Measurements from ENCODE around the gene IFNAR1. TPM values are rescaled to one million over a fixed set of nuclear protein-coding genes. Genes with fewer than 3 reads are reported as not detected.

Gene IFNAR1
- total and polyA plus RNA-seq, 2 of the 8 experiments (the other 6 are each of a cell fraction or from before 2014, with no cell fraction given): 3.1 to 17.1 TPM

DNA sequence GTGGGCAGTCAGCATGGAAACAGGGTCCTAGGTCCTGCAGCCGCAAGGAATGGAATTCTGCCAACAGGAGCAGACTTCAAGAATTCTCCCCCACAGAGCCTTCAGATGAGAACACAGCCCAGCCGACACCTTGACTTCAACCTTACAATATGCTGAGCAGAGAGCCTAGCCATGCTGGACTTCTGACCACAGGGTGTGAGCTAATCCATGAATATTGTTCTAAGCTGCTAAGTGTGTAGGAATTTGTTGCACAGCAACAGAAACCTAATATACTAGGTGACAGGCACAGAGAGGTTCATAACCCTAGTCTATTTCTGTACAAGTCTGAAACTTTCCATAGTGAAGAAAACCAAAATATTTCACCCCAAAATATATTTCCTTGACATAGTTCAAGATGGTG lies 45.5 kb downstream of the IFNAR1 start (continued):
- TF ChIP-seq, protein P1, sequence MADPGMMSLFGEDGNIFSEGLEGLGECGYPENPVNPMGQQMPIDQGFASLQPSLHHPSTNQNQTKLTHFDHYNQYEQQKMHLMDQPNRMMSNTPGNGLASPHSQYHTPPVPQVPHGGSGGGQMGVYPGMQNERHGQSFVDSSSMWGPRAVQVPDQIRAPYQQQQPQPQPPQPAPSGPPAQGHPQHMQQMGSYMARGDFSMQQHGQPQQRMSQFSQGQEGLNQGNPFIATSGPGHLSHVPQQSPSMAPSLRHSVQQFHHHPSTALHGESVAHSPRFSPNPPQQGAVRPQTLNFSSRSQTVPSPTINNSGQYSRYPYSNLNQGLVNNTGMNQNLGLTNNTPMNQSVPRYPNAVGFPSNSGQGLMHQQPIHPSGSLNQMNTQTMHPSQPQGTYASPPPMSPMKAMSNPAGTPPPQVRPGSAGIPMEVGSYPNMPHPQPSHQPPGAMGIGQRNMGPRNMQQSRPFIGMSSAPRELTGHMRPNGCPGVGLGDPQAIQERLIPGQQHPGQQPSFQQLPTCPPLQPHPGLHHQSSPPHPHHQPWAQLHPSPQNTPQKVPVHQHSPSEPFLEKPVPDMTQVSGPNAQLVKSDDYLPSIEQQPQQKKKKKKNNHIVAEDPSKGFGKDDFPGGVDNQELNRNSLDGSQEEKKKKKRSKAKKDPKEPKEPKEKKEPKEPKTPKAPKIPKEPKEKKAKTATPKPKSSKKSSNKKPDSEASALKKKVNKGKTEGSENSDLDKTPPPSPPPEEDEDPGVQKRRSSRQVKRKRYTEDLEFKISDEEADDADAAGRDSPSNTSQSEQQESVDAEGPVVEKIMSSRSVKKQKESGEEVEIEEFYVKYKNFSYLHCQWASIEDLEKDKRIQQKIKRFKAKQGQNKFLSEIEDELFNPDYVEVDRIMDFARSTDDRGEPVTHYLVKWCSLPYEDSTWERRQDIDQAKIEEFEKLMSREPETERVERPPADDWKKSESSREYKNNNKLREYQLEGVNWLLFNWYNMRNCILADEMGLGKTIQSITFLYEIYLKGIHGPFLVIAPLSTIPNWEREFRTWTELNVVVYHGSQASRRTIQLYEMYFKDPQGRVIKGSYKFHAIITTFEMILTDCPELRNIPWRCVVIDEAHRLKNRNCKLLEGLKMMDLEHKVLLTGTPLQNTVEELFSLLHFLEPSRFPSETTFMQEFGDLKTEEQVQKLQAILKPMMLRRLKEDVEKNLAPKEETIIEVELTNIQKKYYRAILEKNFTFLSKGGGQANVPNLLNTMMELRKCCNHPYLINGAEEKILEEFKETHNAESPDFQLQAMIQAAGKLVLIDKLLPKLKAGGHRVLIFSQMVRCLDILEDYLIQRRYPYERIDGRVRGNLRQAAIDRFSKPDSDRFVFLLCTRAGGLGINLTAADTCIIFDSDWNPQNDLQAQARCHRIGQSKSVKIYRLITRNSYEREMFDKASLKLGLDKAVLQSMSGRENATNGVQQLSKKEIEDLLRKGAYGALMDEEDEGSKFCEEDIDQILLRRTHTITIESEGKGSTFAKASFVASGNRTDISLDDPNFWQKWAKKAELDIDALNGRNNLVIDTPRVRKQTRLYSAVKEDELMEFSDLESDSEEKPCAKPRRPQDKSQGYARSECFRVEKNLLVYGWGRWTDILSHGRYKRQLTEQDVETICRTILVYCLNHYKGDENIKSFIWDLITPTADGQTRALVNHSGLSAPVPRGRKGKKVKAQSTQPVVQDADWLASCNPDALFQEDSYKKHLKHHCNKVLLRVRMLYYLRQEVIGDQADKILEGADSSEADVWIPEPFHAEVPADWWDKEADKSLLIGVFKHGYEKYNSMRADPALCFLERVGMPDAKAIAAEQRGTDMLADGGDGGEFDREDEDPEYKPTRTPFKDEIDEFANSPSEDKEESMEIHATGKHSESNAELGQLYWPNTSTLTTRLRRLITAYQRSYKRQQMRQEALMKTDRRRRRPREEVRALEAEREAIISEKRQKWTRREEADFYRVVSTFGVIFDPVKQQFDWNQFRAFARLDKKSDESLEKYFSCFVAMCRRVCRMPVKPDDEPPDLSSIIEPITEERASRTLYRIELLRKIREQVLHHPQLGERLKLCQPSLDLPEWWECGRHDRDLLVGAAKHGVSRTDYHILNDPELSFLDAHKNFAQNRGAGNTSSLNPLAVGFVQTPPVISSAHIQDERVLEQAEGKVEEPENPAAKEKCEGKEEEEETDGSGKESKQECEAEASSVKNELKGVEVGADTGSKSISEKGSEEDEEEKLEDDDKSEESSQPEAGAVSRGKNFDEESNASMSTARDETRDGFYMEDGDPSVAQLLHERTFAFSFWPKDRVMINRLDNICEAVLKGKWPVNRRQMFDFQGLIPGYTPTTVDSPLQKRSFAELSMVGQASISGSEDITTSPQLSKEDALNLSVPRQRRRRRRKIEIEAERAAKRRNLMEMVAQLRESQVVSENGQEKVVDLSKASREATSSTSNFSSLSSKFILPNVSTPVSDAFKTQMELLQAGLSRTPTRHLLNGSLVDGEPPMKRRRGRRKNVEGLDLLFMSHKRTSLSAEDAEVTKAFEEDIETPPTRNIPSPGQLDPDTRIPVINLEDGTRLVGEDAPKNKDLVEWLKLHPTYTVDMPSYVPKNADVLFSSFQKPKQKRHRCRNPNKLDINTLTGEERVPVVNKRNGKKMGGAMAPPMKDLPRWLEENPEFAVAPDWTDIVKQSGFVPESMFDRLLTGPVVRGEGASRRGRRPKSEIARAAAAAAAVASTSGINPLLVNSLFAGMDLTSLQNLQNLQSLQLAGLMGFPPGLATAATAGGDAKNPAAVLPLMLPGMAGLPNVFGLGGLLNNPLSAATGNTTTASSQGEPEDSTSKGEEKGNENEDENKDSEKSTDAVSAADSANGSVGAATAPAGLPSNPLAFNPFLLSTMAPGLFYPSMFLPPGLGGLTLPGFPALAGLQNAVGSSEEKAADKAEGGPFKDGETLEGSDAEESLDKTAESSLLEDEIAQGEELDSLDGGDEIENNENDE (IDR thresholded peaks at IDR 0.05; ENCODE audit: insufficient replicate concordance, low read length): no peak
- TF ChIP-seq SIX5 (IDR thresholded peaks at IDR 0.05; ENCODE audit: low read depth, low read length) (no peak), BRCA1 (IDR thresholded peaks at IDR 0.05; ENCODE audit: low read depth, low read length) (no peak), RNF2 (IDR thresholded peaks at IDR 0.05; ENCODE audit: borderline replicate concordance, low read depth, low read length, missing control alignments, poor library complexity, severe bottlenecking) (no peak), BACH1 (IDR thresholded peaks at IDR 0.05; ENCODE audit: low read length) (no peak), TAF1 (IDR thresholded peaks at IDR 0.05; ENCODE audit: low read depth, low read length) (no peak), EZH2 (IDR thresholded peaks at IDR 0.05; ENCODE audit: low read depth, low read length, severe bottlenecking) (no peak), TAF7 (optimal IDR thresholded peaks at IDR 0.05; ENCODE audit: borderline replicate concordance, low read depth, low read length) (no peak), CHD2 (IDR thresholded peaks at IDR 0.05; ENCODE audit: low read length) (no peak)
